Endodermal cell (in vitro differentiated cells): ENCODE data around the gene ITK. TPM values are rescaled to one million over a fixed set of nuclear protein-coding genes. Genes with fewer than 3 reads are reported as not detected.

Experiments
- DNase-seq: peaks from one replicate; pipeline ENCODE4 v3.0.0-alpha.2; 2017
- H3K27ac ChIP-seq: 2 replicates; pipeline ENCODE4 v1.5.1; 2013; ENCODE audit warnings: mild to moderate bottlenecking, low read depth, low read length, moderate library complexity
- H3K27me3 ChIP-seq: 2 replicates; pipeline ENCODE4 v1.6.1; 2013; ENCODE audit warnings: mild to moderate bottlenecking, low read length, moderate library complexity; ENCODE audit not compliant: insufficient read depth, control insufficient read depth, poor library complexity, severe bottlenecking
- H3K36me3 ChIP-seq: 2 replicates; pipeline ENCODE4 v1.7.0; 2013; ENCODE audit warnings: mild to moderate bottlenecking, low read length, moderate library complexity; ENCODE audit not compliant: control insufficient read depth, insufficient read depth
- H3K4me1 ChIP-seq: one replicate; pipeline ENCODE4 v1.7.0; 2013; ENCODE audit warnings: low read length; ENCODE audit not compliant: control insufficient read depth, insufficient read depth
- H3K4me3 ChIP-seq: 2 replicates; pipeline ENCODE4 v1.5.1; 2013; ENCODE audit warnings: mild to moderate bottlenecking, low read length, moderate library complexity
- H3K9ac ChIP-seq: 2 replicates; pipeline ENCODE4 v1.6.1; 2013; ENCODE audit warnings: mild to moderate bottlenecking, low read length, moderate library complexity; ENCODE audit not compliant: poor library complexity, severe bottlenecking; ENCODE audit errors: extremely low read depth
- H3K9me3 ChIP-seq: 2 replicates; pipeline ENCODE4 v1.6.1; 2013; ENCODE audit warnings: mild to moderate bottlenecking, low read length, moderate library complexity; ENCODE audit not compliant: control insufficient read depth
- H3K27ac Mint-ChIP-seq: 2 replicates; pipeline ENCODE4 v1.8.0; 2020; ENCODE audit warnings: mixed read lengths
- H3K27me3 Mint-ChIP-seq: 2 replicates; pipeline ENCODE4 v1.8.0; 2021; ENCODE audit warnings: mild to moderate bottlenecking, mixed read lengths; ENCODE audit not compliant: insufficient read depth
- H3K36me3 Mint-ChIP-seq: 2 replicates; pipeline ENCODE4 v1.8.0; 2020; ENCODE audit warnings: low read depth, mixed read lengths
- H3K4me1 Mint-ChIP-seq: 2 replicates; pipeline ENCODE4 v1.8.0; 2020; ENCODE audit warnings: mixed read lengths
- H3K4me3 Mint-ChIP-seq: 2 replicates; pipeline ENCODE4 v1.8.0; 2020; ENCODE audit warnings: mild to moderate bottlenecking, moderate library complexity, mixed read lengths
- H3K9me3 Mint-ChIP-seq: 2 replicates; pipeline ENCODE4 v1.8.0; 2020; ENCODE audit warnings: mild to moderate bottlenecking, mixed read lengths
- CTCF ChIP-seq: fragments of 200-600 bp; sonication (generic); conservative IDR thresholded peaks from 2 replicates; pipeline ENCODE4 v1.5.0; 2021; ENCODE audit warnings: antibody characterized with exemption, mild to moderate bottlenecking
- WGBS, 2 experiments: methylation state at CpG; one replicate each; pipeline versions ENCODE4 v1.1.5 to v1.1.7; 2013; ENCODE audit warnings: missing lambda C conversion rate in 2 of 2, mixed read lengths in 1 of 2; ENCODE audit not compliant: insufficient coverage in 1 of 2, insufficient read length in 1 of 2; 5-methylcytosine and 5-hydroxymethylcytosine counted together
- total RNA-seq, 2 donors: library from RNA; stranded (reverse); fragmentation: NEBNext Ultra II Directional in 1 of 2; extraction: Animal tissue kit (Norgen Biotek cat#: 25700) in 1 of 2; gene quantifications; 2 replicates in 1 of 2; 3 replicates in 1 of 2; pipeline ENCODE4 v1.2.1, GENCODE V29; 2021

ITK gene
- total RNA-seq, 2 donors from 2014 or later = 0.31 to 0.38 TPM

GRCh38 chr5:157214861-157215513 is 34.3 kb downstream of the ITK start:
- Mint-ChIP-seq H3K4me3 (no peak overlapping the region), H3K36me3 (no peaks in the 10 kb centered on the region), H3K27ac (no peak overlapping the region), H3K9me3 (no peaks in the 10 kb centered on the region), H3K4me1 (no peaks in the 10 kb centered on the region), H3K27me3 (no peaks in the 10 kb centered on the region)
- Histone ChIP-seq H3K36me3 (no peaks in the 10 kb centered on the region), H3K9ac (no peak overlapping the region), H3K27ac (no peak overlapping the region), H3K4me1 (no peaks in the 10 kb centered on the region), H3K4me3 (no peak overlapping the region), H3K9me3 (no peaks in the 10 kb centered on the region), H3K27me3 (no peaks in the 10 kb centered on the region)
- no peak for TF ChIP-seq CTCF
- no peak for DNase-seq
- WGBS, 2 experiments = 92 to 95% methylated on average over 9 to 10 of the region's 10 CpGs

GRCh38 chr5:157215514-157216167 is 35.0 kb downstream of the ITK start:
- H3K9ac ChIP-seq = no peak overlapping the region
- DNase-seq = peak; percentile 68
- no peak overlapping the region for H3K4me3 ChIP-seq
- H3K4me1 Mint-ChIP-seq = no peaks in the 10 kb centered on the region
- H3K36me3 ChIP-seq = no peaks in the 10 kb centered on the region
- H3K27ac Mint-ChIP-seq = no peak overlapping the region
- H3K27me3 Mint-ChIP-seq = no peaks in the 10 kb centered on the region
- 91 to 100% methylated on average over 3 to 5 of the region's 5 CpGs for WGBS, 2 experiments
- no peaks in the 10 kb centered on the region for H3K27me3 ChIP-seq
- H3K36me3 Mint-ChIP-seq = no peaks in the 10 kb centered on the region
- H3K9me3 Mint-ChIP-seq = no peaks in the 10 kb centered on the region
- no peak overlapping the region for H3K4me3 Mint-ChIP-seq
- TF ChIP-seq CTCF = no peak
- no peak overlapping the region for H3K27ac ChIP-seq
- H3K4me1 ChIP-seq = no peaks in the 10 kb centered on the region
- no peaks in the 10 kb centered on the region for H3K9me3 ChIP-seq

- Histone ChIP-seq H3K36me3 (no peaks in the 10 kb centered on the region), H3K9me3 (no peaks in the 10 kb centered on the region), H3K4me3 (no peak overlapping the region), H3K27me3 (no peaks in the 10 kb centered on the region), H3K27ac (no peak overlapping the region), H3K4me1 (no peaks in the 10 kb centered on the region), H3K9ac (no peak overlapping the region)
- no peak for DNase-seq
- Mint-ChIP-seq H3K4me3 (no peak overlapping the region), H3K36me3 (no peaks in the 10 kb centered on the region), H3K27ac (no peak overlapping the region), H3K4me1 (no peaks in the 10 kb centered on the region), H3K27me3 (no peaks in the 10 kb centered on the region), H3K9me3 (no peaks in the 10 kb centered on the region)
- WGBS, 2 experiments = 93 to 96% methylated on average over 4 to 6 of the region's 6 CpGs
- no peak for TF ChIP-seq CTCF
These were observed 35.9 kb downstream of the ITK start for GRCh38 chr5:157216391-157217142.
